ENCODE measurements around the gene CAP2.
A peak's percentile ranks its signal among the peaks of the same experiment; 100 is the strongest.

CAP2 gene

GRCh38 chr6:17491416-17492142, 98.2 kb downstream of the CAP2 start:
- no peak for TF ChIP-seq TAF1 (IDR thresholded peaks at IDR 0.05; ENCODE audit: low read depth)
- TF ChIP-seq RAD21 (IDR thresholded peaks at IDR 0.05; ENCODE audit: low read depth), result no peak
- TF ChIP-seq CEBPB (IDR thresholded peaks at IDR 0.05), result no peak
- no peak for TF ChIP-seq FOXM1 (IDR thresholded peaks at IDR 0.05; ENCODE audit: borderline replicate concordance, low read depth)
- TF ChIP-seq MAX (IDR thresholded peaks at IDR 0.05), result no peak
- TF ChIP-seq USF1 (IDR thresholded peaks at IDR 0.05), result no peak
- no peak for TF ChIP-seq YY1 (IDR thresholded peaks at IDR 0.05; ENCODE audit: low read depth)
- no peak for TF ChIP-seq REST (IDR thresholded peaks at IDR 0.05; ENCODE audit: low read depth)
- no peak for TF ChIP-seq EP300 (IDR thresholded peaks at IDR 0.05; ENCODE audit: borderline replicate concordance)

GRCh38 chr6:17492350-17492749, 99.0 kb downstream of the CAP2 start:
- TF ChIP-seq REST (IDR thresholded peaks at IDR 0.05; ENCODE audit: low read depth) (no peak), RAD21 (IDR thresholded peaks at IDR 0.05; ENCODE audit: low read depth) (no peak), CEBPB (IDR thresholded peaks at IDR 0.05) (no peak), YY1 (IDR thresholded peaks at IDR 0.05; ENCODE audit: low read depth) (no peak), TEAD4 (IDR thresholded peaks at IDR 0.05) (no peak), EP300 (IDR thresholded peaks at IDR 0.05; ENCODE audit: borderline replicate concordance) (no peak), ZBTB7A (IDR thresholded peaks at IDR 0.05; ENCODE audit: low read depth) (no peak), TAF1 (IDR thresholded peaks at IDR 0.05; ENCODE audit: low read depth) (no peak), MAX (IDR thresholded peaks at IDR 0.05) (no peak), USF1 (IDR thresholded peaks at IDR 0.05) (no peak), CREB1 (IDR thresholded peaks at IDR 0.05; ENCODE audit: low read depth) (no peak), EGR1 (IDR thresholded peaks at IDR 0.05) (no peak), FOXM1 (IDR thresholded peaks at IDR 0.05; ENCODE audit: borderline replicate concordance, low read depth) (no peak), NFIC (IDR thresholded peaks at IDR 0.05) (no peak), TCF12 (IDR thresholded peaks at IDR 0.05; ENCODE audit: low read depth) (no peak)

GRCh38 chr6:17493286-17493685, 99.9 kb downstream of the CAP2 start:
- TF ChIP-seq MAX (IDR thresholded peaks at IDR 0.05) (no peak), YY1 (IDR thresholded peaks at IDR 0.05; ENCODE audit: low read depth) (0 out of 2 replicates have a peak, but pooled peaks have one; percentile 18)

GRCh38 chr6:17494177-17494576, 100.8 kb downstream of the CAP2 start:
- no peak for TF ChIP-seq EGR1 (IDR thresholded peaks at IDR 0.05)
- TF ChIP-seq TEAD4 (IDR thresholded peaks at IDR 0.05), result no peak
- TF ChIP-seq CEBPB (IDR thresholded peaks at IDR 0.05), result no peak
- no peak for TF ChIP-seq RAD21 (IDR thresholded peaks at IDR 0.05; ENCODE audit: low read depth)
- TF ChIP-seq TCF12 (IDR thresholded peaks at IDR 0.05; ENCODE audit: low read depth), result no peak
- TF ChIP-seq EP300 (IDR thresholded peaks at IDR 0.05; ENCODE audit: borderline replicate concordance), result no peak
- no peak for TF ChIP-seq NFIC (IDR thresholded peaks at IDR 0.05)
- TF ChIP-seq FOXM1 (IDR thresholded peaks at IDR 0.05; ENCODE audit: borderline replicate concordance, low read depth), result no peak

GRCh38 chr6:17494919-17495318, 101.5 kb downstream of the CAP2 start:
- TF ChIP-seq YY1 (IDR thresholded peaks at IDR 0.05; ENCODE audit: low read depth), result no peak
- TF ChIP-seq CREB1 (IDR thresholded peaks at IDR 0.05; ENCODE audit: low read depth), result no peak
- TF ChIP-seq USF1 (IDR thresholded peaks at IDR 0.05), result no peak
- no peak for TF ChIP-seq EGR1 (IDR thresholded peaks at IDR 0.05)
- TF ChIP-seq FOXM1 (IDR thresholded peaks at IDR 0.05; ENCODE audit: borderline replicate concordance, low read depth), result no peak
- TF ChIP-seq TAF1 (IDR thresholded peaks at IDR 0.05; ENCODE audit: low read depth), result no peak
- TF ChIP-seq TEAD4 (IDR thresholded peaks at IDR 0.05), result no peak
